Activated CD4-positive, alpha-beta T cell treated with anti-CD3 and anti-CD28 coated beads for 36 hours (primary cell): ENCODE measurements around the gene CMKLR1. TPM values are rescaled to one million over a fixed set of nuclear protein-coding genes. Genes with fewer than 3 reads are reported as not detected.

Source experiments
- ATAC-seq: fragments of 200-7000 bp; cut with Tn5 transposase; one replicate; pipeline ENCODE4 v1.10.0; 2021; ENCODE audit warnings: mild to moderate bottlenecking, moderate library complexity
- CTCF ChIA-PET: fragments of 350-600 bp; sonication (Branson Sonifier 250); formaldehyde crosslinking; loops from one replicate; lab custom pipeline; 2021; ENCODE audit warnings: antibody characterized with exemption; lab: Charles Lee
- POLR2A ChIA-PET: fragments of 350-600 bp; sonication (Branson Sonifier 250); formaldehyde crosslinking; loops from one replicate; lab custom pipeline; 2021; ENCODE audit warnings: antibody characterized with exemption, inconsistent platforms; lab: Charles Lee
- DNase-seq: peaks from one replicate; pipeline ENCODE4 v3.0.0-alpha.2; 2020
- H3K27ac Mint-ChIP-seq: one replicate; pipeline ENCODE4 v1.8.0; 2021; ENCODE audit warnings: mixed read lengths
- H3K27me3 Mint-ChIP-seq: one replicate; pipeline ENCODE4 v1.8.0; 2021; ENCODE audit warnings: mixed read lengths
- H3K36me3 Mint-ChIP-seq: one replicate; pipeline ENCODE4 v1.8.0; 2021; ENCODE audit warnings: low read depth, mixed read lengths
- H3K4me1 Mint-ChIP-seq: one replicate; pipeline ENCODE4 v1.8.0; 2021; ENCODE audit warnings: mixed read lengths
- H3K4me3 Mint-ChIP-seq: one replicate; pipeline ENCODE4 v1.8.0; 2021; ENCODE audit warnings: mild to moderate bottlenecking, moderate library complexity, mixed read lengths
- H3K9me3 Mint-ChIP-seq: one replicate; pipeline ENCODE4 v1.8.0; 2021; ENCODE audit warnings: low read depth, mixed read lengths
- intact Hi-C, 2 experiments: fragments of 100-400 bp; cut with DNase I in 1 of 2; cut with micrococcal nuclease in 1 of 2; formaldehyde crosslinking; loops; one replicate each; pipeline versions ENCODE4 v1.14.2 to v1.15.1; 2022 to 2024; cut with DNase I, micrococcal nuclease
- total RNA-seq, 2 experiments: library from RNA; stranded (reverse); gene quantifications; one replicate each; pipeline ENCODE4 v1.2.3, GENCODE V29; 2021

The CMKLR1 gene
- total RNA-seq, 2 experiments from 2014 or later, result not detected

DNA sequence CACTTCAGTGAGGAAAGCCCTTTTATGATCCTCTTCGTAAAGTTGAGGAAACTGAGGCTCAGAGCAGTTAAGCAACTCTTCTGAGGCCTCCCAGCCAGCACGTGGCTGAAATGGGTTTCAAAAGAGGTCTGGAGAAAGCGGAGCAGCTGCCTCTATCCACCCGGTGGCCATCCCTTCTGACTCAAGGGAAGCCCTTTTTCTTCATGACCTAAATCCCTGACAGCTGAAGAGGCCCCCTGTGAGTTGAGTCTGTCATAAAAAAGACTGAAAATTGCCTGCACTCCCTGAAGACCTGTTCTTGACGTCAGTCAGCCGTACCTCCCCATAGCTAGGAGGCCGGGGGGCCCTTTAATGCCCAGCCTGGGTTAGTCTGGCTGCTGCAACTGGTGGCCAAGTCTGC, 10.7 kb downstream of the CMKLR1 start:
- Mint-ChIP-seq H3K4me1 (peaks cover 9% of the 10 kb centered on the region), H3K4me3 (no peak overlapping the region), H3K27me3 (no peaks in the 10 kb centered on the region), H3K27ac (no peak overlapping the region), H3K36me3 (no peaks in the 10 kb centered on the region), H3K9me3 (no peaks in the 10 kb centered on the region)
- no peak for ATAC-seq
- CTCF ChIA-PET, result no interaction called here
- intact Hi-C loops, result no loop called here
- DNase-seq, result no peak
- POLR2A ChIA-PET, result no interaction called here

DNA sequence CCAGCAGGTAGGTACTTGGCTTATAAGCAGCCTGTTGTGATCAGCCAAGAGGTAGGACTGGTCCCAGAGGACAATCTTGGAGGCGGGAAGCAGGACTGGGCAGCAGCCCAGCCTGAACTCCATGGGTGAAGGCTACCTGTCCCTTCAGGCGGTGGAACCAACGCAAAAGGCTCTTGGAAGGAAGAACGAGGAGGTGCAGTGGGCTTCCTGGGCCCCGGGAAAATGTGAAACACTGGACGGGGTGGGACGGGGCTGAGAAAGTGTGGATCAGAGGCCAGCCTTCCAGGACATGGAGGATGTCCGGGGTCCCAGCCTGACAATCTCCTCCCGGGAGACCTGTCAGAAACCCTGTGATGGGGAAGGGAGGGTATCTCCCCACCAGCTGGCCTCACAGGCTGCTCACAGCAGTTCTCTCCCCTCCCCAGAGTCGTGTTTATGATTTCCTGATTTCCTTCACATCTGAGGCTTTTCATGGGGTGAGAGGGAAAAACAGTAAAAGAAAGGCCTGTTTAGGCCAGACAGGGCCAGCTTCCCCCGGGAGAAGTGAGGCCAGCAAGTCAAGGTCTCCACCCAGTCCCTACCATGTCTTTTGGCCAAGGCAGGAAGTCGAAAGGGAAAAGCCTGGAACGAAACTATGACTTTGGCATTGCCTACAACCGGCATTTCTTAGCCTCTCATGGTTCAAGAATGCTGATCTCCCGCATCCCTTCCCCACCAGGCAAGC, 11.3 kb downstream of the CMKLR1 start:
- DNase-seq (no peak), ATAC-seq (no peak)
- no peak overlapping the region for H3K4me3 Mint-ChIP-seq
- intact Hi-C loops, result no loop called here
- no peaks in the 10 kb centered on the region for H3K9me3 Mint-ChIP-seq
- H3K36me3 Mint-ChIP-seq, result no peaks in the 10 kb centered on the region
- POLR2A ChIA-PET, result no interaction called here
- H3K4me1 Mint-ChIP-seq, result peaks cover 2% of the 10 kb centered on the region
- no peak overlapping the region for H3K27ac Mint-ChIP-seq
- peaks cover 2% of the 10 kb centered on the region for H3K27me3 Mint-ChIP-seq
- CTCF ChIA-PET, result no interaction called here

DNA sequence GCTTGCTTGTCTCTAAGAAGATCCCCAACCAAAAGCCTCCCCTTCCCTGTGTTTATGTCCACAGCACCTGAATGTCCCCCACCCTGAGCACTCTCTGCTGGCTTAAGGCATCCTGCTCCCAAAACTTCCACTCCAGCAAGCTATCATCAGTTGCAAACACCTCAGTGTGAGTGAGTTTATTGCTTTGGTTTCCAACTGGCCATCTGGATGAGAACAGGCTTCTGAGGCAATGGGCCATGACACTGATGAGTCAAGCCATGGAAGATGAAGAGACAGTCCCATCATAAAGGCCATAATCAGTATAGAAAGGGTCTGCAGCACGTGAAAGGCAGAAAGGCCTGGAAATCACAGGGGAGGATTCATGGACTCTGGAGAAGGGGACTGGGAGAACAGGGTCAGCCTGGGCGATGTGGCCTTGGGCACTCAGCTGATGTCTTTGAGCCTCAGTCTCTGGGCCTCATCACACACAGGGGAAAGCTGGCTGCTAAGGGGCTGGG, 12.8 kb downstream of the CMKLR1 start:
- Mint-ChIP-seq H3K9me3 (no peaks in the 10 kb centered on the region), H3K36me3 (no peaks in the 10 kb centered on the region), H3K27ac (no peak overlapping the region), H3K4me3 (no peak overlapping the region), H3K4me1 (no peaks in the 10 kb centered on the region), H3K27me3 (peaks cover 6% of the 10 kb centered on the region)
- intact Hi-C loops, result no loop called here
- POLR2A ChIA-PET, result no interaction called here
- DNase-seq (no peak), ATAC-seq (no peak)
- CTCF ChIA-PET, result interaction anchor here (0.8 kb wide), 1 partner anchor 187 kb away, joined by 3 read pairs; no protein-coding TSS in a partner anchor

DNA sequence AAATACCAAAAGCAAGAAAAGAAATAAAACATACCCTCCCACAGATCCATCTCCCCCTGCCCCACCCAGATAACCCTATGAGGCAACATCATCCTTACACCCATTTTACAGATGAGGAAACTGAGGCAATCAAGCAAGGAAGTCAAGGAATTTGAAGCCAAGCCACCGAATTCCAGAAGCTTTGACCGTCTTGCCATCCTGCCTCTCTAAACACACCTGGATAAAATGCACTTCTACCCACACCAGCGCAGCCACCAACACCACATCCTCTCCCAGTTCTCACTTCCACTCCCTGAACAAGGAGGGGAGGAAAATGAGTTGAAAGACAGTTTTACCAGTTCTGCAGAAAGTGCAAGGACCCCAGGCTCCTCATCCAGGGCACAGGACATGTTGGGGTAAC, 13.6 kb downstream of the CMKLR1 start:
- Mint-ChIP-seq H3K9me3 (no peaks in the 10 kb centered on the region), H3K27ac (no peak overlapping the region), H3K36me3 (no peaks in the 10 kb centered on the region), H3K4me3 (no peak overlapping the region), H3K27me3 (peaks cover 6% of the 10 kb centered on the region), H3K4me1 (no peaks in the 10 kb centered on the region)
- intact Hi-C loops, result no loop called here
- no peak for DNase-seq
- ChIA-PET POLR2A (no interaction called here), CTCF (interaction anchor here (0.6 kb wide), 1 partner anchor 12 kb away, joined by 3 read pairs; no protein-coding TSS in a partner anchor)
- ATAC-seq, result no peak

DNA sequence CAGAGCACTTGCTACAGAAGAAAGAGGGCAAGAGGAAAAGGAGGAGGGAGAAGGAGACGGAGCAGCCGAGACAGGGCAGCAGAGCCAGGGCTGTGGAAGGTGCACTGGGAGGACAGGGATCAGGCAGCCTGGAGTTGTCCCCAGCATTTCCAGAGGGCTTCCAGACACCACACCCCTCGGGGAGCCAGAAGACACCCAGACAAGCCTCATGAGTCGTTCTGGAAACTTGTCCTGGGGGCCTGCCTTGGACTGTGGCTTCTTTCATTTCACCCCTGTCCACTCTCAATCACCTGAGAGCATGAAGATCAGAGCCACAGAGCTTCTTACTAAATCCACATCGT, 14.1 kb downstream of the CMKLR1 start:
- ChIA-PET POLR2A (no interaction called here), CTCF (interaction anchor here (0.6 kb wide), 1 partner anchor 11 kb away, joined by 3 read pairs; no protein-coding TSS in a partner anchor)
- no peak for ATAC-seq
- intact Hi-C loops, result no loop called here
- Mint-ChIP-seq H3K4me3 (no peak overlapping the region), H3K4me1 (no peaks in the 10 kb centered on the region), H3K27me3 (peaks cover 6% of the 10 kb centered on the region), H3K9me3 (no peaks in the 10 kb centered on the region), H3K36me3 (no peaks in the 10 kb centered on the region), H3K27ac (no peak overlapping the region)
- no peak for DNase-seq

DNA sequence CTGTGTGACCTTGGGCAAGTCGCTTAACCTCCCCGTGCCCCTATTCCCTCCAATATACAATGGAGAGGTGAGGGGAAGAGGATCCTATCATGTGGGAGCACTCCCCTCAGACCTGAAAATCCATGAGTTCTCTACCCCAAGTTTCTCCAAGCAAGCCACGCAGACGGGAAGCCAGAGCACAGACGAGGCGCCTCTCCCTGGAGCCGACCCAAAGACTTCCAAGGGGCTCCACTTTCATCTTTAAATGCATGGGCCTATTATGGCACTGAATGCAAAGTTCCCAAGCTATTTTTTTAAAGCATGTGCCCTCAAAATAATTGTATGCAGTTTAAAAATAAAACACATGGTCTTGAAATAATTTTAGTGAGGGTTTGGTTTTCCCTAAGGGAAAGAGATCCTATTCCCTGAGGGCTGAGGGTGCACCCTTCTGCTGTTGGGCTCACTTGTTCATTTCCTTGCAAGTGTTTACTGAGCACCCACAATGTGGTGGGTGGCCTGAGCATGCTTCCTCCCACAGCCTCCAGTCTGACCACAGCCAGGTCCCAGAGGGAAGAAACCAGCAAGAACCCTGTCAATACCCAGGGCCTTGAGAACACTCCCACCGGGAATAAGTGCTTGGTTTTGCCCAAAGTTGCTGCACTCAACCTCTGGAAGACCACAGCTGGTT, 14.6 kb downstream of the CMKLR1 start:
- Mint-ChIP-seq H3K36me3 (no peaks in the 10 kb centered on the region), H3K27me3 (peaks cover 6% of the 10 kb centered on the region), H3K27ac (no peak overlapping the region), H3K9me3 (no peaks in the 10 kb centered on the region), H3K4me3 (no peak overlapping the region), H3K4me1 (no peaks in the 10 kb centered on the region)
- intact Hi-C loops, result no loop called here
- ATAC-seq (no peak), DNase-seq (no peak)
- POLR2A ChIA-PET, result interaction anchor here (0.7 kb wide), 1 partner anchor 8 kb away, joined by 3 read pairs; no protein-coding TSS in a partner anchor
- CTCF ChIA-PET, result no interaction called here

DNA sequence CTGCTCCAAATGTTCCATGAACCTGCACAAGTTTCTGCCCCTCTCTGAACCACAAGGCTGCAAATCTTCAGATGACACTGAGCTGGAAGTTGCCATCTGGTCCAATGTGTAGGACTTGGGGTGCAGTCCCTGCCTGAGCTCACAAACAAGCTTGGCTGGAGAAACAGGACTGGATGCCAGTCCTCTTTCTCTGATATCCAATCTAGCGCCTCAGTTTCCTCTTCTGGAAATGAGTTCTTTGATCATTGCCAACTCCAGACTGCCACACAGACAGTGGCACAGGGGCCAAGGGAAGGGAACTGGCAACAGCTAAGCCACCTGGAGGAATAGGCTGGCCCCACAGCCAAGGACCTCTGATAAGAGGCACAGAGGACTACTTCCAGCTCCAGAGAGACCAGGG, 15.5 kb downstream of the CMKLR1 start:
- POLR2A ChIA-PET, result no interaction called here
- Mint-ChIP-seq H3K27ac (no peak overlapping the region), H3K4me3 (no peak overlapping the region), H3K27me3 (peaks cover 6% of the 10 kb centered on the region), H3K36me3 (no peaks in the 10 kb centered on the region), H3K9me3 (no peaks in the 10 kb centered on the region), H3K4me1 (no peaks in the 10 kb centered on the region)
- CTCF ChIA-PET, result no interaction called here
- DNase-seq, result no peak
- ATAC-seq, result no peak
- intact Hi-C loops, result no loop called here

DNA sequence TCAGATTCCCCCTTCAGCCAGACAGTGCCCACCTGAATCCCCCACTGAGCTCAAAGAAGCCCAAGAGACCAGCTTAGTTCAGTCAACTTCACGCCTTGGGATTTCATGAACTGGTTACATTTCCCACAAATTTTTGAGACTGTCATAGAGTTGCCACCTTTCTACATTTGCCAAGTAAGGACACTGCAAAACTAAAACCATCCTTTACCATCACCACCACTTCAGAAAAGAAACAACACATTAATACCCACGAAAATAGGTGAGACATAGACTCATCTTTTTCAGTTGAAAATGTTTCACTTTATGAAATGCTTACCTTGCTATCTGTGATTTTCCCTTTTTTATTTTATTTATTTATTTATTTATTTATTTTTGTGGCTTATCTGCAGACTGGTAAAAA, 16.1 kb downstream of the CMKLR1 start:
- CTCF ChIA-PET, result no interaction called here
- Mint-ChIP-seq H3K27ac (no peak overlapping the region), H3K9me3 (no peaks in the 10 kb centered on the region), H3K36me3 (no peaks in the 10 kb centered on the region), H3K4me1 (no peaks in the 10 kb centered on the region), H3K4me3 (no peak overlapping the region), H3K27me3 (peaks cover 6% of the 10 kb centered on the region)
- no peak for DNase-seq
- POLR2A ChIA-PET, result no interaction called here
- ATAC-seq, result no peak
- intact Hi-C loops, result no loop called here

DNA sequence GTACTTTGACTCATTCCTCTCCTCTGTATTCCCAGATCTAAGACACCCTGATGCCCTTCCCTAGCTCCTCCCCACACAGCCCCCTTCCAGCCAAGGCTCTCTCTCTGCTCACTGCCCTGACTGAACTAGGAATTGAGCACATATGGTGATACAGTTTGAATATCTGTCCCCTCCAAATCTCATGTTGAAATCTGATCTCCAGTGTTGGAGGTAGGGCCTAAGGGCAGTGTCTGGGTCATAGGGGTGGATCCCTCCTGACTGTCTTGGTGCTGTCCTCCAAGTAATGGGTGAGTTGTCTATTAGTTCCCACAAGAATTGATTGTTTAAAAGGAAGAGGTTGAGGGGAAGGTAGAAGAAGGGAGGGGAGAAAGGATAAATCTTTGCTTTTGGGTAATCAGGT, 17.4 kb downstream of the CMKLR1 start:
- ChIA-PET POLR2A (no interaction called here), CTCF (interaction anchor here (0.7 kb wide), 1 partner anchor 332 kb away, joined by 4 read pairs; no protein-coding TSS in a partner anchor)
- Mint-ChIP-seq H3K36me3 (no peaks in the 10 kb centered on the region), H3K9me3 (no peaks in the 10 kb centered on the region), H3K4me1 (no peaks in the 10 kb centered on the region), H3K27ac (no peak overlapping the region), H3K4me3 (no peak overlapping the region), H3K27me3 (peaks cover 6% of the 10 kb centered on the region)
- intact Hi-C loops, result no loop called here
- no peak for ATAC-seq
- no peak for DNase-seq

DNA sequence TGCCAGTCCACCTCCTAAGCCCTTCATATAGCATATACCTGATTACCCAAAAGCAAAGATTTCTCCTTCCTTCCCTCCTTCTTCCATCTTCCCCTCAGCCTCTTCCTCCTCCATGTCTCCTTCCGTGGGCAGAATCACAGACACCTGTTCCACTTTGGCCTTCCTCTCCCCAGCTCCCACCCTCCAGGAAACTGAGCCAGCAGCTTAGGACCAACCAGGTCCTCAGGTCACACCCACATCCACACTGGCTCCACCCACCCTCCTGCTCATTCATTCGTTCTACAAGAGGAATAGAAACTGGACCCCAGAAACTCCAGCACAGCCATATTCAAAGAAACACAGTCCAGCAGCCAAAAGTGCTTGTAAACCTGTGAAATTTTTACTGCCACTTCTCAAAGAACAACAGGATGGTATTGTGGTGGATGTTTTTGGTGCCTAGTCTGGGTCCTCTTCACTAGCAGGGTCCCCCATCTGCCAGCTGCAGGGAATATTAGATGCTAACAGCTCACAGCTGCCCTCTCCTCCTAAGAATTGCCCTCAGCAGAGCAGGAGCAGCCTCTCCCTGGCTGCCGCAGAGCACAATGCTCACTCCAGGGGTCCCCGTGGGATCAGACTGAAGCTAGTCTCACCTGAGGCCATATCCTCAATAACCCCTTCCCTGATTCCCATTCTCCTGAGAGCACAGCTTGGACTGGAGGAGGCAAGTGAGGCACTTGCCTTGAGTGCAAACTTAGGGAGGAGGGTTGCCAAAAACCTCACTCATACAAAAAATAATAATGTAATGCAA, 18.4 kb downstream of the CMKLR1 start:
- no peak for ATAC-seq
- no peak for DNase-seq
- CTCF ChIA-PET, result interaction anchor here (0.7 kb wide), 2 partner anchors 34 to 333 kb away, joined by 4 read pairs; no protein-coding TSS in a partner anchor
- H3K27me3 Mint-ChIP-seq, result peaks cover 6% of the 10 kb centered on the region
- POLR2A ChIA-PET, result no interaction called here
- no peak overlapping the region for H3K4me3 Mint-ChIP-seq
- no peaks in the 10 kb centered on the region for H3K9me3 Mint-ChIP-seq
- intact Hi-C loops, result no loop called here
- H3K36me3 Mint-ChIP-seq, result no peaks in the 10 kb centered on the region
- H3K4me1 Mint-ChIP-seq, result peaks cover 8% of the 10 kb centered on the region
- no peak overlapping the region for H3K27ac Mint-ChIP-seq
